Vagina (tissue), 2 donors: ENCODE results near the gene UCN. TPM values are rescaled to one million over a fixed set of nuclear protein-coding genes. Genes with fewer than 3 reads are reported as not detected.
"Not testable (repeated sequence)": the region's sequence is repeated elsewhere in the genome, so short reads cannot be mapped to it uniquely, and the experiment has no call there.

Source experiments
- DNase-seq, 2 donors: peaks; one replicate each; pipeline ENCODE4 v3.0.0-alpha.2; 2017; ENCODE audit errors: extremely low spot score in 2 of 2
- H3K27ac ChIP-seq: fragments of 200-600 bp; sonication (generic); one replicate; pipeline ENCODE4 v1.5.1; 2019
- H3K27me3 ChIP-seq: fragments of 200-600 bp; sonication (generic); one replicate; pipeline ENCODE4 v1.5.1; 2019
- H3K36me3 ChIP-seq, 2 donors: fragments of 200-600 bp; sonication (generic); one replicate each; pipeline ENCODE4 v1.5.1; 2017 to 2019
- H3K4me1 ChIP-seq: fragments of 200-600 bp; sonication (generic); one replicate; pipeline ENCODE4 v1.5.1; 2019
- H3K4me3 ChIP-seq, 2 donors: fragments of 200-600 bp; sonication (generic); 1 replicate in 1 of 2; 2 replicates in 1 of 2; pipeline ENCODE4 v1.5.1; 2016 to 2019
- H3K9me3 ChIP-seq: fragments of 200-600 bp; sonication (generic); one replicate; pipeline ENCODE4 v1.5.1; 2019
- CTCF ChIP-seq, 3 experiments: fragments of 450-650 bp in 2 of 3; fragments of 200-600 bp in 1 of 3; sonication (generic) in 1 of 3; IDR thresholded peaks; one replicate each; pipeline ENCODE4 v1.5.1; 2017 to 2019; ENCODE audit warnings: antibody characterized with exemption in 3 of 3, mild to moderate bottlenecking in 2 of 3, moderate library complexity in 2 of 3
- POLR2A ChIP-seq, 2 donors: fragments of 450-650 bp; IDR thresholded peaks; one replicate each; pipeline ENCODE4 v1.6.1; 2017; ENCODE audit warnings: antibody characterized with exemption in 2 of 2, mild to moderate bottlenecking in 2 of 2, moderate library complexity in 2 of 2
- POLR2AphosphoS5 ChIP-seq, 2 donors: sonication (generic); formaldehyde crosslinking; IDR thresholded peaks; one replicate each; pipeline ENCODE4 v1.9.0; 2017; ENCODE audit warnings: antibody characterized with exemption in 2 of 2, mild to moderate bottlenecking in 2 of 2, low read depth in 1 of 2; ENCODE audit not compliant: insufficient read depth in 1 of 2
- intact Hi-C: fragments of 100-400 bp; cut with DNase I; formaldehyde crosslinking; loops from one replicate; pipeline ENCODE4 v1.15.1; 2023
- total RNA-seq: library from RNA; depleted of rRNA; stranded (reverse); fragments of >200 nt; gene quantifications from one replicate; pipeline ENCODE4 v1.2.3, GENCODE V29; 2016

The UCN gene
- total RNA-seq, 1 donor from 2014 or later, result 3.2 TPM

- DNase-seq, result no peak
- intact Hi-C loops, result no loop called here
- no peaks in the 10 kb centered on the region for H3K9me3 ChIP-seq
- no peak overlapping the region for H3K27ac ChIP-seq
- no peaks in the 10 kb centered on the region for H3K36me3 ChIP-seq
- H3K4me3 ChIP-seq, result no peak overlapping the region
- peaks cover under 1% of the 10 kb centered on the region for H3K4me1 ChIP-seq
- H3K27me3 ChIP-seq, result peaks cover 4% of the 10 kb centered on the region
- TF ChIP-seq POLR2AphosphoS5 (IDR thresholded peaks at IDR 0.05; ENCODE audit: insufficient read depth in 1 of 2, low read depth in 1 of 2), result no peak
Measured at GRCh38 chr2:27270131-27270530, 38.1 kb downstream of the UCN start.

- H3K9me3 ChIP-seq, H3K27ac ChIP-seq, H3K36me3 ChIP-seq, intact Hi-C loops, H3K4me3 ChIP-seq, DNase-seq: not testable (repeated sequence)
- H3K4me1 ChIP-seq, result peaks cover 19% of the 10 kb centered on the region
- peaks cover 15% of the 10 kb centered on the region for H3K27me3 ChIP-seq
Measured at GRCh38 chr2:27268296-27268695, 39.9 kb downstream of the UCN start.

GRCh38 chr2:27265536-27265870 lies 42.7 kb downstream of the UCN start:
- no peak for DNase-seq
- H3K4me3 ChIP-seq, result no peak overlapping the region
- no peaks in the 10 kb centered on the region for H3K9me3 ChIP-seq
- H3K27me3 ChIP-seq, result peaks cover 30% of the 10 kb centered on the region
- no peak overlapping the region for H3K27ac ChIP-seq
- TF ChIP-seq CTCF (IDR thresholded peaks at IDR 0.05) (no peak), POLR2A (IDR thresholded peaks at IDR 0.05) (no peak), POLR2AphosphoS5 (IDR thresholded peaks at IDR 0.05; ENCODE audit: insufficient read depth in 1 of 2, low read depth in 1 of 2) (no peak)
- peaks cover 31% of the 10 kb centered on the region for H3K4me1 ChIP-seq
- intact Hi-C loops, result no loop called here
- no peaks in the 10 kb centered on the region for H3K36me3 ChIP-seq

- Histone ChIP-seq H3K27me3 (peaks cover 30% of the 10 kb centered on the region), H3K36me3 (no peaks in the 10 kb centered on the region), H3K4me3 (peak overlapping the region; percentile 24 to 33), H3K9me3 (no peaks in the 10 kb centered on the region), H3K4me1 (peaks cover 31% of the 10 kb centered on the region), H3K27ac (no peak overlapping the region)
- intact Hi-C loops, result no loop called here
- DNase-seq, result no peak
- TF ChIP-seq CTCF (IDR thresholded peaks at IDR 0.05) (no peak), POLR2AphosphoS5 (IDR thresholded peaks at IDR 0.05; ENCODE audit: insufficient read depth in 1 of 2, low read depth in 1 of 2) (no peak), POLR2A (IDR thresholded peaks at IDR 0.05) (no peak)
Measured at GRCh38 chr2:27264753-27265535, 43.3 kb downstream of the UCN start.

GRCh38 chr2:27264253-27264752 lies 43.9 kb downstream of the UCN start:
- no peaks in the 10 kb centered on the region for H3K9me3 ChIP-seq
- DNase-seq, result no peak
- no peak overlapping the region for H3K27ac ChIP-seq
- peak overlapping the region; percentile 24 to 33 for H3K4me3 ChIP-seq
- TF ChIP-seq POLR2AphosphoS5 (IDR thresholded peaks at IDR 0.05; ENCODE audit: insufficient read depth in 1 of 2, low read depth in 1 of 2) (no peak), POLR2A (IDR thresholded peaks at IDR 0.05) (no peak), CTCF (IDR thresholded peaks at IDR 0.05) (no peak)
- H3K27me3 ChIP-seq, result peaks cover 30% of the 10 kb centered on the region
- no peaks in the 10 kb centered on the region for H3K36me3 ChIP-seq
- intact Hi-C loops, result no loop called here
- H3K4me1 ChIP-seq, result peaks cover 31% of the 10 kb centered on the region
